Ishikawa (cell line): ENCODE results near the gene CAPRIN2.

Experiments used
- CEBPB ChIP-seq: IDR thresholded peaks from 2 replicates; pipeline ENCODE4 v1.6.1; 2012
- CREB1 ChIP-seq: IDR thresholded peaks from 2 replicates; pipeline ENCODE4 v1.6.1; 2012; ENCODE audit warnings: low read depth
- EGR1 ChIP-seq: IDR thresholded peaks from 2 replicates; pipeline ENCODE4 v1.6.1; 2012
- EP300 ChIP-seq: IDR thresholded peaks from 2 replicates; pipeline ENCODE4 v1.6.1; 2012; ENCODE audit warnings: borderline replicate concordance
- FOXM1 ChIP-seq: IDR thresholded peaks from 2 replicates; pipeline ENCODE4 v1.6.1; 2012; ENCODE audit warnings: low read depth, borderline replicate concordance
- MAX ChIP-seq: IDR thresholded peaks from 2 replicates; pipeline ENCODE4 v1.6.1; 2012
- NFIC ChIP-seq: IDR thresholded peaks from 2 replicates; pipeline ENCODE4 v1.6.1; 2012
- RAD21 ChIP-seq: IDR thresholded peaks from 2 replicates; pipeline ENCODE4 v1.6.1; 2012; ENCODE audit warnings: low read depth
- REST ChIP-seq: IDR thresholded peaks from 2 replicates; pipeline ENCODE4 v1.6.1; 2012; ENCODE audit warnings: low read depth, mild to moderate bottlenecking
- TAF1 ChIP-seq: IDR thresholded peaks from 2 replicates; pipeline ENCODE4 v1.6.1; 2012; ENCODE audit warnings: low read depth, mild to moderate bottlenecking
- TCF12 ChIP-seq: IDR thresholded peaks from 2 replicates; pipeline ENCODE4 v1.6.1; 2012; ENCODE audit warnings: low read depth
- TEAD4 ChIP-seq: IDR thresholded peaks from 2 replicates; pipeline ENCODE4 v1.6.1; 2012
- USF1 ChIP-seq: IDR thresholded peaks from 2 replicates; pipeline ENCODE4 v1.6.1; 2012
- YY1 ChIP-seq: IDR thresholded peaks from 2 replicates; pipeline ENCODE4 v1.6.1; 2012; ENCODE audit warnings: low read depth
- ZBTB7A ChIP-seq: IDR thresholded peaks from 2 replicates; pipeline ENCODE4 v1.6.1; 2012; ENCODE audit warnings: low read depth

CAPRIN2 gene

GRCh38 chr12:30796313-30796780 lies 41.6 kb upstream of the CAPRIN2 start:
- no peak for TF ChIP-seq REST
- TF ChIP-seq MAX: peak; percentile 20; the same call in 1 of the 2 replicates
- no peak for TF ChIP-seq FOXM1
- TF ChIP-seq USF1: no peak; the same call in 1 of the 2 replicates
- TF ChIP-seq TCF12: no peak
- TF ChIP-seq TAF1: no peak; the same call in none of the 2 replicates
- TF ChIP-seq CEBPB: no peak
- no peak for TF ChIP-seq NFIC
- TF ChIP-seq CREB1: no peak
- TF ChIP-seq EP300: no peak
- TF ChIP-seq ZBTB7A: peak; percentile 75
- peak; percentile 55; the same call in 1 of the 2 replicates for TF ChIP-seq TEAD4
- TF ChIP-seq EGR1: no peak
- no peak for TF ChIP-seq RAD21
- TF ChIP-seq YY1: no peak

- TF ChIP-seq TCF12 (no peak; the same call in 1 of the 2 replicates), EGR1 (peak; percentile 86), NFIC (no peak; the same call in 1 of the 2 replicates), CREB1 (no peak), USF1 (peak; percentile 38), ZBTB7A (peak; percentile 98), EP300 (no peak), CEBPB (0 out of 2 replicates have a peak, but pooled peaks have one; percentile 67), MAX (peak; percentile 89), TAF1 (no peak; the same call in 1 of the 2 replicates), FOXM1 (no peak), REST (no peak), RAD21 (peak; percentile 4; the same call in 1 of the 2 replicates), TEAD4 (peak; percentile 36; the same call in 1 of the 2 replicates), YY1 (no peak)
These were observed 40.9 kb upstream of the CAPRIN2 start for GRCh38 chr12:30795410-30796312.

GRCh38 chr12:30794591-30795409 lies 40.0 kb upstream of the CAPRIN2 start:
- peak; percentile 91 for TF ChIP-seq EP300
- no peak for TF ChIP-seq ZBTB7A
- TF ChIP-seq TCF12: peak; percentile 83
- TF ChIP-seq TAF1: no peak
- TF ChIP-seq RAD21: no peak
- peak; percentile 70 for TF ChIP-seq NFIC
- no peak for TF ChIP-seq CREB1
- TF ChIP-seq REST: no peak
- no peak for TF ChIP-seq YY1
- peak; percentile 81 for TF ChIP-seq FOXM1
- TF ChIP-seq CEBPB: 0 out of 2 replicates have a peak, but pooled peaks have one; percentile 3
- TF ChIP-seq MAX: no peak
- TF ChIP-seq EGR1: peak; percentile 76
- 0 out of 2 replicates have a peak, but pooled peaks have one; percentile 12 for TF ChIP-seq USF1
- TF ChIP-seq TEAD4: peak; percentile 47; the same call in 1 of the 2 replicates
